Tibial nerve (tissue), 4 donors: Measurements from ENCODE around the gene KLF3. TPM values are rescaled to one million over a fixed set of nuclear protein-coding genes. Genes with fewer than 3 reads are reported as not detected.
A peak's percentile ranks its signal among the peaks of the same experiment; 100 is the strongest.

Source experiments
- DNase-seq, 2 donors: peaks; one replicate each; pipeline ENCODE4 v3.0.0-alpha.2; 2019; ENCODE audit warnings: low spot score in 2 of 2
- H3K27ac ChIP-seq, 4 donors: fragments of 200-600 bp; sonication (generic) in 3 of 4; one replicate each; pipeline ENCODE4 v1.5.1; 2017 to 2019; ENCODE audit warnings: mild to moderate bottlenecking in 1 of 4
- H3K27me3 ChIP-seq, 2 donors: fragments of 200-600 bp; sonication (generic) in 1 of 2; one replicate each; pipeline versions ENCODE4 v1.5.1 to v1.6.0; 2017 to 2019
- H3K36me3 ChIP-seq, 3 donors: fragments of 200-600 bp; sonication (generic); one replicate each; pipeline ENCODE4 v1.5.1; 2018 to 2019
- H3K4me1 ChIP-seq, 4 donors: fragments of 200-600 bp; sonication (generic) in 3 of 4; one replicate each; pipeline ENCODE4 v1.5.1; 2017 to 2019
- H3K4me3 ChIP-seq, 4 donors: fragments of 200-600 bp; sonication (generic) in 3 of 4; one replicate each; pipeline ENCODE4 v1.5.1; 2017 to 2019; ENCODE audit warnings: mild to moderate bottlenecking in 1 of 4, moderate library complexity in 1 of 4
- H3K9me3 ChIP-seq, 4 donors: fragments of 200-600 bp; sonication (generic) in 3 of 4; one replicate each; pipeline ENCODE4 v1.5.1; 2017 to 2019
- CTCF ChIP-seq, 5 experiments: fragments of 200-600 bp in 3 of 5; fragments of 450-650 bp in 2 of 5; sonication (generic) in 3 of 5; IDR thresholded peaks; one replicate each; pipeline ENCODE4 v1.5.1; 2016 to 2019; ENCODE audit warnings: antibody characterized with exemption in 5 of 5, mild to moderate bottlenecking in 3 of 5, moderate library complexity in 2 of 5
- EP300 ChIP-seq, 2 donors: sonication (generic); formaldehyde crosslinking; IDR thresholded peaks; one replicate each; pipeline ENCODE4 v1.6.1; 2017; ENCODE audit warnings: antibody characterized with exemption in 2 of 2, mild to moderate bottlenecking in 1 of 2
- POLR2A ChIP-seq, 2 donors: fragments of 450-650 bp; IDR thresholded peaks; one replicate each; pipeline ENCODE4 v1.6.1; 2017; ENCODE audit warnings: antibody characterized with exemption in 2 of 2, mild to moderate bottlenecking in 2 of 2, moderate library complexity in 2 of 2
- WGBS, 2 donors: methylation state at CpG; one replicate each; pipeline ENCODE4 v1.1.5; 2018; 5-methylcytosine and 5-hydroxymethylcytosine counted together
- total RNA-seq, 4 donors: library from RNA; depleted of rRNA; stranded (reverse); fragments of >200 nt; gene quantifications; one replicate each; pipeline ENCODE4 v1.1.0, GENCODE V29; 2016

The KLF3 gene
- total RNA-seq, 4 donors from 2014 or later: 36.3 to 70.1 (median 38.4) TPM

- H3K4me3 ChIP-seq: peak overlapping the region in 1 of 4 donors; percentile 3
- TF ChIP-seq POLR2A (IDR thresholded peaks at IDR 0.05) (no peak), CTCF (IDR thresholded peaks at IDR 0.05) (no peak), EP300 (IDR thresholded peaks at IDR 0.05) (peak; percentile 21 to 74)
- peak in 1 of 2 donors; percentile 41 for DNase-seq
These were observed 9.4 kb downstream of the KLF3 start for GRCh38 chr4:38673130-38673978.

GRCh38 chr4:38674258-38675144, 10.5 kb downstream of the KLF3 start:
- H3K27ac ChIP-seq: peak overlapping the region; percentile 31 to 99 (median 86)
- no peak for DNase-seq
- 31 to 34% methylated on average over 13 of the region's 13 CpGs for WGBS, 2 donors
- H3K4me1 ChIP-seq: peaks cover 4 to 98% (median 81%) of the 10 kb centered on the region in 4 donors
- no peak for TF ChIP-seq POLR2A (IDR thresholded peaks at IDR 0.05)
- TF ChIP-seq EP300 (IDR thresholded peaks at IDR 0.05): no peak
- H3K4me3 ChIP-seq: no peak overlapping the region
- no peaks in the 10 kb centered on the region for H3K36me3 ChIP-seq
- no peaks in the 10 kb centered on the region for H3K27me3 ChIP-seq
- H3K9me3 ChIP-seq: no peaks in the 10 kb centered on the region

More at GRCh38 chr4:38673130-38673978, 9.4 kb downstream of the KLF3 start:
- Histone ChIP-seq H3K27me3 (no peaks in the 10 kb centered on the region), H3K27ac (peak overlapping the region; percentile 64 to 99 (median 86)), H3K9me3 (no peaks in the 10 kb centered on the region), H3K4me1 (peaks cover 4 to 98% (median 86%) of the 10 kb centered on the region in 4 donors), H3K36me3 (no peaks in the 10 kb centered on the region)
- WGBS, 2 donors: 15 to 18% methylated on average over 7 of the region's 7 CpGs

GRCh38 chr4:38675146-38676121, 11.4 kb downstream of the KLF3 start:
- Histone ChIP-seq H3K27me3 (no peaks in the 10 kb centered on the region), H3K36me3 (no peaks in the 10 kb centered on the region), H3K9me3 (no peaks in the 10 kb centered on the region), H3K4me3 (no peak overlapping the region), H3K27ac (peak overlapping the region in 3 of 4 donors; percentile 79 to 99 (median 92)), H3K4me1 (peaks cover 0 to 100% (median 75%) of the 10 kb centered on the region in 4 donors)
- WGBS, 2 donors: 5 to 6% methylated on average over 7 of the region's 7 CpGs
- TF ChIP-seq EP300 (IDR thresholded peaks at IDR 0.05): no peak
- peak; percentile 83 to 95 (median 89) for TF ChIP-seq CTCF (IDR thresholded peaks at IDR 0.05)
- DNase-seq: peak; percentile 82 to 98

DNA sequence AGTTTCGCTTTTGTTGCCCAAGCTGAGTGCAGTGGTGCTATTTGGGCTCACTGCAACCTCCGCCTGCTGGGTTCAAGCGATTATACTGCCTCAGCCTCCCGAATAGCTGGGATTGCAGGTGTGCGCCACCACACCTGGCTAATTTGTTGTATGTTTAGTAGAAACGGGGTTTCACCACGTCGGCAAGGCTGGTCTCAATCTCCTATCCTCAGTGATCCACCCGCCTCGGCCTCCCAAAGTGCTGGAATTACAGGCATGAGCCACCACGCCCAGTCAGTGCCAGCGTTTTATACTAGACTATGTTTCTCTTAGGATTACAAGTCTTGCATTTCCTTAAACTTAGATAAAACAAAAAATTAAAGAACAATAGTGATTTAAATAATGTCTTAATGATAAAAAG, 13.0 kb downstream of the KLF3 start:
- no peak for DNase-seq
- 82 to 85% methylated on average over 12 of the region's 12 CpGs for WGBS, 2 donors
- Histone ChIP-seq H3K4me3 (no peak overlapping the region), H3K36me3 (peaks cover 0 to 15% (median 0%) of the 10 kb centered on the region in 3 donors), H3K27ac (peak overlapping the region in 3 of 4 donors; percentile 48 to 99 (median 82)), H3K4me1 (peaks cover 0 to 99% (median 68%) of the 10 kb centered on the region in 4 donors), H3K9me3 (no peaks in the 10 kb centered on the region), H3K27me3 (no peaks in the 10 kb centered on the region)
- TF ChIP-seq CTCF (IDR thresholded peaks at IDR 0.05) (no peak), EP300 (IDR thresholded peaks at IDR 0.05) (no peak), POLR2A (IDR thresholded peaks at IDR 0.05) (no peak)
